Neutrophil (primary cell): ENCODE results near the gene SLCO1C1.

Experiments used
- H3K27ac ChIP-seq: fragments of 200-600 bp; sonication (generic); 2 replicates; pipeline ENCODE4 v1.5.1; 2016; ENCODE audit warnings: mild to moderate bottlenecking, moderate library complexity
- H3K27me3 ChIP-seq: fragments of 200-600 bp; sonication (generic); 2 replicates; pipeline ENCODE4 v1.6.0; 2016; ENCODE audit warnings: mild to moderate bottlenecking
- H3K36me3 ChIP-seq: fragments of 200-600 bp; sonication (generic); 2 replicates; pipeline ENCODE4 v1.5.1; 2017
- H3K4me1 ChIP-seq, 2 experiments: fragments of 200-600 bp in 1 of 2; sonication (generic) in 1 of 2; 1 replicate in 1 of 2; 2 replicates in 1 of 2; pipeline versions ENCODE4 v1.5.1 to v1.6.1; 2013 to 2016; ENCODE audit warnings: low read depth in 1 of 2, low read length in 1 of 2, mild to moderate bottlenecking in 1 of 2, moderate library complexity in 1 of 2; ENCODE audit not compliant: control insufficient read depth in 1 of 2, insufficient read depth in 1 of 2
- H3K4me3 ChIP-seq, 2 experiments: fragments of 200-600 bp in 1 of 2; sonication (generic) in 1 of 2; 1 replicate in 1 of 2; 2 replicates in 1 of 2; pipeline ENCODE4 v1.5.1; 2013 to 2016; ENCODE audit warnings: low read depth in 1 of 2, low read length in 1 of 2, mild to moderate bottlenecking in 1 of 2, moderate library complexity in 1 of 2
- H3K9me3 ChIP-seq: fragments of 200-600 bp; sonication (generic); 2 replicates; pipeline ENCODE4 v1.5.1; 2016
- TF ChIP-seq, protein P1 (sequence below): fragments of 200-600 bp; sonication (generic); IDR thresholded peaks from 2 replicates; pipeline ENCODE4 v1.5.1; 2016; ENCODE audit warnings: antibody characterized with exemption

SLCO1C1 gene

GRCh38 chr12:20695232-20695631, at the start of gene SLCO1C1:
SLCO1C1 (plus strand) TSS chr12:20695332; CDS start chr12:20699577, 4,245 bp downstream.
- H3K36me3 ChIP-seq: no peaks in the 10 kb centered on the region
- no peaks in the 10 kb centered on the region for H3K9me3 ChIP-seq
- H3K27ac ChIP-seq: no peak within 1 kb of the TSS
- H3K4me1 ChIP-seq: no peaks in the 10 kb centered on the region
- TF ChIP-seq, protein P1, sequence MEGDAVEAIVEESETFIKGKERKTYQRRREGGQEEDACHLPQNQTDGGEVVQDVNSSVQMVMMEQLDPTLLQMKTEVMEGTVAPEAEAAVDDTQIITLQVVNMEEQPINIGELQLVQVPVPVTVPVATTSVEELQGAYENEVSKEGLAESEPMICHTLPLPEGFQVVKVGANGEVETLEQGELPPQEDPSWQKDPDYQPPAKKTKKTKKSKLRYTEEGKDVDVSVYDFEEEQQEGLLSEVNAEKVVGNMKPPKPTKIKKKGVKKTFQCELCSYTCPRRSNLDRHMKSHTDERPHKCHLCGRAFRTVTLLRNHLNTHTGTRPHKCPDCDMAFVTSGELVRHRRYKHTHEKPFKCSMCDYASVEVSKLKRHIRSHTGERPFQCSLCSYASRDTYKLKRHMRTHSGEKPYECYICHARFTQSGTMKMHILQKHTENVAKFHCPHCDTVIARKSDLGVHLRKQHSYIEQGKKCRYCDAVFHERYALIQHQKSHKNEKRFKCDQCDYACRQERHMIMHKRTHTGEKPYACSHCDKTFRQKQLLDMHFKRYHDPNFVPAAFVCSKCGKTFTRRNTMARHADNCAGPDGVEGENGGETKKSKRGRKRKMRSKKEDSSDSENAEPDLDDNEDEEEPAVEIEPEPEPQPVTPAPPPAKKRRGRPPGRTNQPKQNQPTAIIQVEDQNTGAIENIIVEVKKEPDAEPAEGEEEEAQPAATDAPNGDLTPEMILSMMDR: no peak
- H3K4me3 ChIP-seq: no peak within 1 kb of the TSS
- H3K27me3 ChIP-seq: no peaks in the 10 kb centered on the region

GRCh38 chr12:20646239-20646827, 48.8 kb upstream of the SLCO1C1 start:
- Histone ChIP-seq H3K27ac (no peak overlapping the region), H3K9me3 (no peaks in the 10 kb centered on the region), H3K4me3 (no peak overlapping the region), H3K36me3 (no peaks in the 10 kb centered on the region), H3K4me1 (no peaks in the 10 kb centered on the region), H3K27me3 (no peaks in the 10 kb centered on the region)
- TF ChIP-seq, protein P1: no peak

DNA sequence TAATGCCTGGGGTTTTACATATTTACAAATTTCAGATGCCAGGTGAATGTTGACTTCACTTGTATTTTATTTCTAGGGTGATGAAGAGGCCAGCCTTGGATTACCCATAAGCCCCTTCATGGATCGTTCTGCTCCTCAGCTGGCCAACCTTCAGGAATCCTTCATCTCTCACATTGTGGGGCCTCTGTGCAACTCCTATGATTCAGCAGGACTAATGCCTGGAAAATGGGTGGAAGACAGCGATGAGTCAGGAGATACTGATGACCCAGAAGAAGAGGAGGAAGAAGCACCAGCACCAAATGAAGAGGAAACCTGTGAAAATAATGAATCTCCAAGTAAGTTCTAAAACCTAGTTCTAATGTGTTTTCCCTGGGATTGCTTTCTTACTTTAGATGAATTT, 41.3 kb upstream of the SLCO1C1 start:
- no peaks in the 10 kb centered on the region for H3K9me3 ChIP-seq
- TF ChIP-seq, protein P1: no peak
- H3K4me3 ChIP-seq: no peak overlapping the region
- no peak overlapping the region for H3K27ac ChIP-seq
- no peaks in the 10 kb centered on the region for H3K36me3 ChIP-seq
- H3K27me3 ChIP-seq: no peaks in the 10 kb centered on the region
- H3K4me1 ChIP-seq: no peaks in the 10 kb centered on the region

- no peak overlapping the region for H3K4me3 ChIP-seq
- H3K36me3 ChIP-seq: no peaks in the 10 kb centered on the region
- no peaks in the 10 kb centered on the region for H3K9me3 ChIP-seq
- TF ChIP-seq, protein P1: no peak
- no peaks in the 10 kb centered on the region for H3K27me3 ChIP-seq
- no peaks in the 10 kb centered on the region for H3K4me1 ChIP-seq
- H3K27ac ChIP-seq: no peak overlapping the region
Observed at GRCh38 chr12:20656600-20656999, 38.5 kb upstream of the SLCO1C1 start.

GRCh38 chr12:20657496-20657895, 37.6 kb upstream of the SLCO1C1 start:
- H3K36me3 ChIP-seq: no peaks in the 10 kb centered on the region
- no peaks in the 10 kb centered on the region for H3K4me1 ChIP-seq
- no peak overlapping the region for H3K4me3 ChIP-seq
- H3K27me3 ChIP-seq: no peaks in the 10 kb centered on the region
- H3K9me3 ChIP-seq: no peaks in the 10 kb centered on the region
- H3K27ac ChIP-seq: no peak overlapping the region
- TF ChIP-seq, protein P1: no peak
